ENCODE measurements around the gene EIF6. TPM values are rescaled to one million over a fixed set of nuclear protein-coding genes. Genes with fewer than 3 reads are reported as not detected.

Gene EIF6
- total RNA-seq, 2 experiments from 2014 or later, result 24.9 to 25.8 TPM

- Mint-ChIP-seq H3K27me3 (no peaks in the 10 kb centered on the region), H3K36me3 (ENCODE audit: low read depth) (peaks cover 5% of the 10 kb centered on the region), H3K4me1 (ENCODE audit: low read depth) (no peaks in the 10 kb centered on the region), H3K4me3 (no peak overlapping the region), H3K9me3 (no peaks in the 10 kb centered on the region), H3K27ac (no peak overlapping the region)
- ChIA-PET CTCF (no interaction called here), POLR2A (no interaction called here)
- Histone ChIP-seq H3K4me1 (ENCODE audit: insufficient read depth, low read length) (no peaks in the 10 kb centered on the region), H3K4me3 (ENCODE audit: low read length) (no peak overlapping the region), H3K27ac (ENCODE audit: low read depth in 1 of 2, low read length in 2 of 2) (no peak overlapping the region), H3K36me3 (ENCODE audit: insufficient read depth, low read length) (peaks cover 2% of the 10 kb centered on the region), H3K27me3 (ENCODE audit: control insufficient read depth in 1 of 2, insufficient read depth in 2 of 2, low read length in 2 of 2) (no peaks in the 10 kb centered on the region), H3K9me3 (ENCODE audit: control insufficient read depth in 1 of 2, insufficient read depth in 1 of 2, low read length in 2 of 2) (no peaks in the 10 kb centered on the region)
- intact Hi-C loops (cut with DNase I, micrococcal nuclease), result no loop called here
- no peak for TF ChIP-seq CTCF (IDR thresholded peaks at IDR 0.05)
- ATAC-seq (ENCODE audit: poor library complexity) (no peak), DNase-seq (no peak)
These were observed 41.3 kb downstream of the EIF6 start for GRCh38 chr20:35243317-35243716.

GRCh38 chr20:35240811-35241293 lies 43.7 kb downstream of the EIF6 start:
- no peak overlapping the region for H3K4me3 Mint-ChIP-seq
- CTCF ChIA-PET, result no interaction called here
- H3K36me3 Mint-ChIP-seq (ENCODE audit: low read depth), result peaks cover 25% of the 10 kb centered on the region
- no peak overlapping the region for H3K27ac ChIP-seq (ENCODE audit: low read depth in 1 of 2, low read length in 2 of 2)
- H3K27me3 Mint-ChIP-seq, result peaks cover 7% of the 10 kb centered on the region
- intact Hi-C loops (cut with DNase I, micrococcal nuclease), result no loop called here
- H3K9me3 ChIP-seq (ENCODE audit: control insufficient read depth in 1 of 2, insufficient read depth in 1 of 2, low read length in 2 of 2), result no peaks in the 10 kb centered on the region
- H3K36me3 ChIP-seq (ENCODE audit: insufficient read depth, low read length), result peaks cover 6% of the 10 kb centered on the region
- no peaks in the 10 kb centered on the region for H3K9me3 Mint-ChIP-seq
- H3K27ac Mint-ChIP-seq, result no peak overlapping the region
- ATAC-seq (ENCODE audit: poor library complexity) (no peak), DNase-seq (no peak)
- H3K27me3 ChIP-seq (ENCODE audit: control insufficient read depth in 1 of 2, insufficient read depth in 2 of 2, low read length in 2 of 2), result no peaks in the 10 kb centered on the region
- no peak for TF ChIP-seq CTCF (IDR thresholded peaks at IDR 0.05)
- no peak overlapping the region for H3K4me3 ChIP-seq (ENCODE audit: low read length)
- POLR2A ChIA-PET, result interaction anchor here (1.7 kb wide), 1 partner anchor 13 kb away, joined by 4 read pairs; no protein-coding TSS in a partner anchor
- no peaks in the 10 kb centered on the region for H3K4me1 ChIP-seq (ENCODE audit: insufficient read depth, low read length)
- no peaks in the 10 kb centered on the region for H3K4me1 Mint-ChIP-seq (ENCODE audit: low read depth)

- H3K9me3 Mint-ChIP-seq, result no peaks in the 10 kb centered on the region
- intact Hi-C loops (cut with DNase I, micrococcal nuclease), result no loop called here
- DNase-seq (no peak), ATAC-seq (ENCODE audit: poor library complexity) (no peak)
- Histone ChIP-seq H3K4me1 (ENCODE audit: insufficient read depth, low read length) (no peaks in the 10 kb centered on the region), H3K36me3 (ENCODE audit: insufficient read depth, low read length) (peaks cover 9% of the 10 kb centered on the region), H3K4me3 (ENCODE audit: low read length) (no peak overlapping the region), H3K9me3 (ENCODE audit: control insufficient read depth in 1 of 2, insufficient read depth in 1 of 2, low read length in 2 of 2) (no peaks in the 10 kb centered on the region), H3K27ac (ENCODE audit: low read depth in 1 of 2, low read length in 2 of 2) (no peak overlapping the region), H3K27me3 (ENCODE audit: control insufficient read depth in 1 of 2, insufficient read depth in 2 of 2, low read length in 2 of 2) (no peaks in the 10 kb centered on the region)
- peaks cover 27% of the 10 kb centered on the region for H3K36me3 Mint-ChIP-seq (ENCODE audit: low read depth)
- H3K4me3 Mint-ChIP-seq, result no peak overlapping the region
- H3K4me1 Mint-ChIP-seq (ENCODE audit: low read depth), result no peaks in the 10 kb centered on the region
- ChIA-PET CTCF (no interaction called here), POLR2A (interaction anchor here (1.7 kb wide), 1 partner anchor 13 kb away, joined by 4 read pairs; no protein-coding TSS in a partner anchor)
- TF ChIP-seq CTCF (IDR thresholded peaks at IDR 0.05), result no peak
- peaks cover 7% of the 10 kb centered on the region for H3K27me3 Mint-ChIP-seq
- no peak overlapping the region for H3K27ac Mint-ChIP-seq
These were observed 44.3 kb downstream of the EIF6 start for GRCh38 chr20:35240083-35240810.
